ENCODE data around the gene ELK3.

The ELK3 gene

GRCh38 chr12:96235484-96235826 is 41.3 kb downstream of the ELK3 start:
- DNase-seq, result no peak

GRCh38 chr12:96236221-96236822 is 42.1 kb downstream of the ELK3 start:
- DNase-seq, result no peak

- DNase-seq, result no peak
Observed at GRCh38 chr12:96237035-96237434, 42.9 kb downstream of the ELK3 start.

GRCh38 chr12:96237465-96238077 is 43.4 kb downstream of the ELK3 start:
- DNase-seq, result peak; percentile 59

GRCh38 chr12:96238336-96239047 is 44.3 kb downstream of the ELK3 start:
- DNase-seq, result no peak

GRCh38 chr12:96239711-96240635 is 45.8 kb downstream of the ELK3 start:
- DNase-seq, result no peak

- no peak for DNase-seq
Observed at GRCh38 chr12:96240656-96241055, 46.5 kb downstream of the ELK3 start.

GRCh38 chr12:96241431-96241830 is 47.3 kb downstream of the ELK3 start:
- no peak for DNase-seq

GRCh38 chr12:96241846-96242256 is 47.7 kb downstream of the ELK3 start:
- DNase-seq, result no peak

GRCh38 chr12:96242597-96242996 is 48.4 kb downstream of the ELK3 start:
- DNase-seq, result no peak

- no peak for DNase-seq
Observed at GRCh38 chr12:96244826-96245225, 50.7 kb downstream of the ELK3 start.

- DNase-seq, result no peak
Observed at GRCh38 chr12:96246926-96247505, 52.8 kb downstream of the ELK3 start.

GRCh38 chr12:96247563-96247962 is 53.4 kb downstream of the ELK3 start:
- DNase-seq, result no peak

GRCh38 chr12:96248136-96248931 is 54.2 kb downstream of the ELK3 start:
- DNase-seq, result no peak

GRCh38 chr12:96249196-96250118 is 55.3 kb downstream of the ELK3 start:
- DNase-seq, result no peak

GRCh38 chr12:96250119-96250685 is 56.0 kb downstream of the ELK3 start:
- DNase-seq, result no peak

- DNase-seq, result no peak
Observed at GRCh38 chr12:96255077-96255476, 60.9 kb downstream of the ELK3 start.

GRCh38 chr12:96256672-96257361 is 62.6 kb downstream of the ELK3 start:
- DNase-seq, result no peak

- DNase-seq, result no peak
Observed at GRCh38 chr12:96257550-96258103, 63.5 kb downstream of the ELK3 start.
